Measurements from ENCODE around the gene MAGI1. TPM values are rescaled to one million over a fixed set of nuclear protein-coding genes. Genes with fewer than 3 reads are reported as not detected.

MAGI1 gene
- total RNA-seq, 1 donor from 2014 or later: 49.8 TPM

DNA sequence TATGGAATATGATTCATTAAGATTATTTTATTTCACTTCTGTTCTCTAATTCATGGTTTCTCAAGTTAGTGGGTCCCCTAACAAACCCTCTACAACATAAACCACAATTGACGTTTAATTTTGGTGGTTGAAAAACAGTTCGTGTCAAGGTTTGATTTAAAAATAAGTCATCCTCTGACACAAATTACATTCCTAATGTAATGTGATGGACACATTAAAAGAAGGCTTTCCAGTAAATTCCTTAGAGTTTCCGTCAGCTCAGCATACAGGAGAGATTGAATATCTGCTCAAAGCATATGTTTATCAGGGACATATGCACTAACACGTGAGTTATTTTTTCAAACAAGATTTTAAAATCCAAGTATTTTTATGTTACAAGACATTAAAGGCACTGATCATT is 724.4 kb downstream of the MAGI1 start:
- Mint-ChIP-seq H3K4me3 (no peak overlapping the region), H3K9me3 (peaks cover 8% of the 10 kb centered on the region), H3K27ac (ENCODE audit: unreplicated experiment) (no peak overlapping the region), H3K4me1 (peaks cover 4% of the 10 kb centered on the region), H3K27me3 (ENCODE audit: low read depth) (no peaks in the 10 kb centered on the region), H3K36me3 (ENCODE audit: low read depth) (peaks cover 4% of the 10 kb centered on the region)
- TF ChIP-seq, protein P1, sequence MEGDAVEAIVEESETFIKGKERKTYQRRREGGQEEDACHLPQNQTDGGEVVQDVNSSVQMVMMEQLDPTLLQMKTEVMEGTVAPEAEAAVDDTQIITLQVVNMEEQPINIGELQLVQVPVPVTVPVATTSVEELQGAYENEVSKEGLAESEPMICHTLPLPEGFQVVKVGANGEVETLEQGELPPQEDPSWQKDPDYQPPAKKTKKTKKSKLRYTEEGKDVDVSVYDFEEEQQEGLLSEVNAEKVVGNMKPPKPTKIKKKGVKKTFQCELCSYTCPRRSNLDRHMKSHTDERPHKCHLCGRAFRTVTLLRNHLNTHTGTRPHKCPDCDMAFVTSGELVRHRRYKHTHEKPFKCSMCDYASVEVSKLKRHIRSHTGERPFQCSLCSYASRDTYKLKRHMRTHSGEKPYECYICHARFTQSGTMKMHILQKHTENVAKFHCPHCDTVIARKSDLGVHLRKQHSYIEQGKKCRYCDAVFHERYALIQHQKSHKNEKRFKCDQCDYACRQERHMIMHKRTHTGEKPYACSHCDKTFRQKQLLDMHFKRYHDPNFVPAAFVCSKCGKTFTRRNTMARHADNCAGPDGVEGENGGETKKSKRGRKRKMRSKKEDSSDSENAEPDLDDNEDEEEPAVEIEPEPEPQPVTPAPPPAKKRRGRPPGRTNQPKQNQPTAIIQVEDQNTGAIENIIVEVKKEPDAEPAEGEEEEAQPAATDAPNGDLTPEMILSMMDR (conservative IDR thresholded peaks at IDR 0.05): no peak
- DNase-seq (ENCODE audit: low read depth, low spot score): no peak

DNA sequence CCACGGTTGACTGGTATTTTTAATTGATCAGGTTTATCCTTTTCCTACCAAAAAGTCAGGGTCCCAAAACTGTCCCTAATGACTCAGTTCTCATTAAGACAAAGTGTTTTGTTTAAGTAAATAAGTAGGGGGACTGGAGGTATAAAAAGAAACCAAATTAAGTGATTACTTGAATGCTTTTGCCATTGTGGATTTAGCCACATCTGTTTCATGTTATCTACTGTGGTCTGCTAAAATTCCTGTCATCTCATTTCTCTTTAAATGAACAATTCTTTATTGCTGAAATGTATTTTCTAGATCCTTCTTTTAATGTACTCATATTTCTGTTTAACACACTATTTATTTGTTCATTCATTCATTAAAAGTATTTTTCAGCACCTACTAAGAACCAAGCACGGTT is 725.1 kb downstream of the MAGI1 start:
- H3K36me3 Mint-ChIP-seq (ENCODE audit: low read depth): peaks cover 4% of the 10 kb centered on the region
- DNase-seq (ENCODE audit: low read depth, low spot score): no peak
- H3K27ac Mint-ChIP-seq (ENCODE audit: unreplicated experiment): no peak overlapping the region
- H3K4me1 Mint-ChIP-seq: peaks cover 4% of the 10 kb centered on the region
- peaks cover 8% of the 10 kb centered on the region for H3K9me3 Mint-ChIP-seq
- TF ChIP-seq, protein P1 (conservative IDR thresholded peaks at IDR 0.05): no peak
- no peak overlapping the region for H3K4me3 Mint-ChIP-seq
- no peaks in the 10 kb centered on the region for H3K27me3 Mint-ChIP-seq (ENCODE audit: low read depth)

DNA sequence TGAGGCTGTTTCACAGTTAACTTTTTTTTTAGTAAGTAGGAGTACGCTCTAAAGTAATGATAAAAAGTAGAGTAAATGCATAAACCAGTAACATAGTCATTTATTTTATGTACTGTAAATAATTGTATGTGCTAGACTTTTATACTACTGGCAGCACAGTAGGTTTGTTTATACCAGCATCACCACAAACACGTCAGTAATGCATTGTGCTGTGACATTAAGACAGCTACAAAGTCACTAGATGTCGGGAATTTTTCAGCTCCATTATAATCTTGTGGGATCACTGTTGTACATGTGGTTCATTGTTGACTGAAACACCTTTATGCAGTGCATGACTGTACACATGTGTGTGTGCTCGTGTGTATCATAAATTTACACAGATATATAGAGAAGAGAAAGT is 732.9 kb downstream of the MAGI1 start:
- TF ChIP-seq, protein P1 (conservative IDR thresholded peaks at IDR 0.05): no peak
- no peak overlapping the region for H3K4me3 Mint-ChIP-seq
- no peaks in the 10 kb centered on the region for H3K4me1 Mint-ChIP-seq
- no peaks in the 10 kb centered on the region for H3K36me3 Mint-ChIP-seq (ENCODE audit: low read depth)
- no peaks in the 10 kb centered on the region for H3K27me3 Mint-ChIP-seq (ENCODE audit: low read depth)
- H3K9me3 Mint-ChIP-seq: no peaks in the 10 kb centered on the region
- no peak overlapping the region for H3K27ac Mint-ChIP-seq (ENCODE audit: unreplicated experiment)
- no peak for DNase-seq (ENCODE audit: low read depth, low spot score)

Other genes starting within 250 kb of the MAGI1 start
- gene SLC25A26, start 182.1 kb upstream of the MAGI1 start, total RNA-seq: 10.1 and 13.4 TPM in 2 replicates

All from neural crest cell (in vitro differentiated cells).